ENCODE measurements around the gene PAFAH2. TPM values are rescaled to one million over a fixed set of nuclear protein-coding genes. Genes with fewer than 3 reads are reported as not detected.

PAFAH2 gene
- total RNA-seq, 1 experiment from 2014 or later = 13.0 TPM

GRCh38 chr1:26020330-26020768 lies 22.5 kb upstream of the PAFAH2 start:
- Histone ChIP-seq H3K79me2 (ENCODE audit: insufficient read depth, low read length) (no peaks in the 10 kb centered on the region), H3K27ac (ENCODE audit: low read depth, low read length) (no peak overlapping the region), H3K9ac (ENCODE audit: low read length) (no peak overlapping the region), H3K4me3 (replicated peaks in 1 of 2; ENCODE audit: low read depth in 1 of 2, low read length in 2 of 2) (no peak overlapping the region), H3K36me3 (ENCODE audit: control insufficient read depth in 1 of 2, insufficient read depth in 2 of 2, low read length in 2 of 2) (no peaks in the 10 kb centered on the region), H3K4me1 (ENCODE audit: control insufficient read depth in 1 of 2, insufficient read depth in 2 of 2, low read length in 2 of 2) (0 out of 4 replicates have a peak, but pooled peaks cover 0 to 5% of the 10 kb centered on the region in 2 experiments), H3K4me2 (ENCODE audit: low read length) (no peak overlapping the region), H3K9me3 (ENCODE audit: control insufficient read depth in 1 of 2, insufficient read depth in 1 of 2, low read depth in 1 of 2, low read length in 2 of 2) (no peaks in the 10 kb centered on the region), H2AFZ (ENCODE audit: low read depth, low read length, poor library complexity, severe bottlenecking) (no peak overlapping the region), H3K9me2 (ENCODE audit: insufficient read depth) (no peaks in the 10 kb centered on the region), H4K20me1 (ENCODE audit: insufficient read depth) (no peaks in the 10 kb centered on the region), H3K27me3 (ENCODE audit: insufficient read depth, low read length) (no peaks in the 10 kb centered on the region)
- no TSS peak for BruUV-seq (replicated peaks)
- TF ChIP-seq JUND (IDR thresholded peaks at IDR 0.05) = no peak
- TF ChIP-seq ELF1 (IDR thresholded peaks at IDR 0.05; ENCODE audit: borderline replicate concordance, low read depth) = no peak
- no peak for TF ChIP-seq EZH2phosphoT487 (IDR thresholded peaks at IDR 0.05; ENCODE audit: borderline replicate concordance)
- no peak for TF ChIP-seq TCF7L2 (IDR thresholded peaks at IDR 0.05; ENCODE audit: borderline replicate concordance, extremely low read depth, insufficient read depth, insufficient read length)
- TF ChIP-seq CEBPB (IDR thresholded peaks at IDR 0.05; ENCODE audit: low read depth) = no peak
- TF ChIP-seq REST (IDR thresholded peaks at IDR 0.05; ENCODE audit: low read depth) = no peak
- TF ChIP-seq CTCF (IDR thresholded peaks at IDR 0.05 in 2 of 3, conservative IDR thresholded peaks at IDR 0.05 in 1 of 3; ENCODE audit: borderline replicate concordance in 1 of 3, insufficient read depth in 1 of 3, low read depth in 2 of 3, low read length in 2 of 3) = no peak
- CTCF ChIA-PET = no interaction called here
- no peak for ATAC-seq
- intact Hi-C loops (cut with micrococcal nuclease) = no loop called here
- DNase-seq (ENCODE audit: low read depth, low spot score) = no peak
- POLR2A ChIA-PET = no interaction called here
- RAD21 ChIA-PET (ENCODE audit: low non-redundant PET in 1 of 2, low total read pairs in 2 of 2, uncharacterized antibody in 2 of 2, unreplicated experiment in 2 of 2) = no interaction called here
